ENCODE data around the gene PHC2.

The PHC2 gene

GRCh38 chr1:33454646-33455282 lies 23.9 kb upstream of the PHC2 start:
- no peak for TF ChIP-seq CTCF (IDR thresholded peaks at IDR 0.05)
- Histone ChIP-seq H3K27me3 (no peaks in the 10 kb centered on the region), H3K27ac (no peak overlapping the region), H3K4me3 (no peak overlapping the region), H3K4me1 (peaks cover 0 to 29% (median 9%) of the 10 kb centered on the region in 4 donors), H3K36me3 (no peaks in the 10 kb centered on the region), H3K9me3 (no peaks in the 10 kb centered on the region)
- intact Hi-C loops (cut with DNase I; ENCODE audit: low total_unique reads) = no loop called here
- no peak for DNase-seq

GRCh38 chr1:33446590-33446989 lies 15.7 kb upstream of the PHC2 start:
- H3K4me1 ChIP-seq = no peaks in the 10 kb centered on the region
- intact Hi-C loops (cut with DNase I; ENCODE audit: low total_unique reads) = no loop called here
- no peak for TF ChIP-seq CTCF (IDR thresholded peaks at IDR 0.05)
- H3K4me3 ChIP-seq = no peak overlapping the region
- no peak overlapping the region for H3K27ac ChIP-seq
- H3K36me3 ChIP-seq = no peaks in the 10 kb centered on the region
- H3K9me3 ChIP-seq = no peaks in the 10 kb centered on the region
- DNase-seq = no peak
- H3K27me3 ChIP-seq = no peaks in the 10 kb centered on the region

GRCh38 chr1:33445108-33445507 lies 14.2 kb upstream of the PHC2 start:
- Histone ChIP-seq H3K9me3 (no peaks in the 10 kb centered on the region), H3K4me3 (no peak overlapping the region), H3K27ac (no peak overlapping the region), H3K36me3 (no peaks in the 10 kb centered on the region), H3K27me3 (no peaks in the 10 kb centered on the region), H3K4me1 (no peaks in the 10 kb centered on the region)
- no peak for DNase-seq
- intact Hi-C loops (cut with DNase I; ENCODE audit: low total_unique reads) = no loop called here
- no peak for TF ChIP-seq CTCF (IDR thresholded peaks at IDR 0.05)

GRCh38 chr1:33443705-33444180 lies 12.8 kb upstream of the PHC2 start:
- Histone ChIP-seq H3K36me3 (no peaks in the 10 kb centered on the region), H3K27me3 (no peaks in the 10 kb centered on the region), H3K9me3 (no peaks in the 10 kb centered on the region), H3K4me3 (no peak overlapping the region), H3K27ac (no peak overlapping the region), H3K4me1 (no peaks in the 10 kb centered on the region)
- TF ChIP-seq CTCF (IDR thresholded peaks at IDR 0.05) = no peak
- no peak for DNase-seq
- intact Hi-C loops (cut with DNase I; ENCODE audit: low total_unique reads) = no loop called here

GRCh38 chr1:33443080-33443704 lies 12.3 kb upstream of the PHC2 start:
- Histone ChIP-seq H3K4me3 (no peak overlapping the region), H3K27me3 (no peaks in the 10 kb centered on the region), H3K36me3 (no peaks in the 10 kb centered on the region), H3K27ac (no peak overlapping the region), H3K9me3 (no peaks in the 10 kb centered on the region), H3K4me1 (no peaks in the 10 kb centered on the region)
- no peak for TF ChIP-seq CTCF (IDR thresholded peaks at IDR 0.05)
- intact Hi-C loops (cut with DNase I; ENCODE audit: low total_unique reads) = no loop called here
- DNase-seq = no peak
